ENCODE measurements around the gene HOXD9. TPM values are rescaled to one million over a fixed set of nuclear protein-coding genes. Genes with fewer than 3 reads are reported as not detected.

The HOXD9 gene
- total RNA-seq, 1 experiment from 2014 or later: not detected

DNA sequence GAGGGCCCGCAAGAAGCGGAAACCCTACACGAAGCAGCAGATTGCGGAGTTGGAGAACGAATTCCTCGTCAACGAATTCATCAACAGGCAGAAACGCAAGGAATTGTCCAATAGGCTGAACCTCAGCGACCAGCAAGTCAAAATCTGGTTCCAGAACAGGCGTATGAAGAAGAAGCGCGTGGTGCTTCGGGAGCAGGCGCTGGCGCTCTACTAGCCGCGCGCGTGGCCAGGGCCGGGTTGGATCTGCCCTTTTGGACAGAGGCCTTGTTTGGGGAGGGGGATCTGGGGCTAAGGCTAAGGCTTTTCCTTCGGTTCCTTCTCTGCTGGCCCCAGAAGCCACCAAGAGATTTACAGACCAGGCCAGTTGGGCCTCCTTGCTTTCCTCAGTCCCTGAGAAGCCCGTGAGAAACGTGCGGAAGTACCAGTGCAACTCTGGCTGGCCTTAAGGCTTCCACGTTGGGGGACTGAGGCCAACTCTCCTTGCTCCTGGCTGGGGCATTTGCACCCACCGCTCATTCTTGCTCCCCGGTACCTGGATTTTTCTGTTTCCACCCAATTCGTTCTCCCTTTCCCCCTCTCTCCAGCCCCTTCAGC is 21.9 kb upstream of the HOXD9 start:
- Mint-ChIP-seq H3K4me3 (peak overlapping the region; percentile 31), H3K36me3 (no peaks in the 10 kb centered on the region), H3K27ac (no peak overlapping the region), H3K9me3 (no peaks in the 10 kb centered on the region), H3K4me1 (peaks cover 59% of the 10 kb centered on the region), H3K27me3 (ENCODE audit: low read depth) (peaks cover 99% of the 10 kb centered on the region)
- ATAC-seq: no peak
- ChIA-PET POLR2A (no interaction called here), CTCF (no interaction called here)
- no peak for TF ChIP-seq USF2 (CRISPR knock-in tag; IDR thresholded peaks at IDR 0.05)
- TF ChIP-seq ZBTB21 (CRISPR knock-in tag; IDR thresholded peaks at IDR 0.05; ENCODE audit: borderline replicate concordance): no peak
- no peak for TF ChIP-seq ZMAT4 (CRISPR knock-in tag; IDR thresholded peaks at IDR 0.05)
- no peak for TF ChIP-seq NR2C2 (CRISPR knock-in tag; IDR thresholded peaks at IDR 0.05)
- no peak for TF ChIP-seq TEAD4 (CRISPR knock-in tag; IDR thresholded peaks at IDR 0.05)
- no peak for TF ChIP-seq GABPB1 (CRISPR knock-in tag; IDR thresholded peaks at IDR 0.05)
- TF ChIP-seq CDX4 (CRISPR knock-in tag; IDR thresholded peaks at IDR 0.05; ENCODE audit: borderline replicate concordance): no peak
- TF ChIP-seq, protein P1, sequence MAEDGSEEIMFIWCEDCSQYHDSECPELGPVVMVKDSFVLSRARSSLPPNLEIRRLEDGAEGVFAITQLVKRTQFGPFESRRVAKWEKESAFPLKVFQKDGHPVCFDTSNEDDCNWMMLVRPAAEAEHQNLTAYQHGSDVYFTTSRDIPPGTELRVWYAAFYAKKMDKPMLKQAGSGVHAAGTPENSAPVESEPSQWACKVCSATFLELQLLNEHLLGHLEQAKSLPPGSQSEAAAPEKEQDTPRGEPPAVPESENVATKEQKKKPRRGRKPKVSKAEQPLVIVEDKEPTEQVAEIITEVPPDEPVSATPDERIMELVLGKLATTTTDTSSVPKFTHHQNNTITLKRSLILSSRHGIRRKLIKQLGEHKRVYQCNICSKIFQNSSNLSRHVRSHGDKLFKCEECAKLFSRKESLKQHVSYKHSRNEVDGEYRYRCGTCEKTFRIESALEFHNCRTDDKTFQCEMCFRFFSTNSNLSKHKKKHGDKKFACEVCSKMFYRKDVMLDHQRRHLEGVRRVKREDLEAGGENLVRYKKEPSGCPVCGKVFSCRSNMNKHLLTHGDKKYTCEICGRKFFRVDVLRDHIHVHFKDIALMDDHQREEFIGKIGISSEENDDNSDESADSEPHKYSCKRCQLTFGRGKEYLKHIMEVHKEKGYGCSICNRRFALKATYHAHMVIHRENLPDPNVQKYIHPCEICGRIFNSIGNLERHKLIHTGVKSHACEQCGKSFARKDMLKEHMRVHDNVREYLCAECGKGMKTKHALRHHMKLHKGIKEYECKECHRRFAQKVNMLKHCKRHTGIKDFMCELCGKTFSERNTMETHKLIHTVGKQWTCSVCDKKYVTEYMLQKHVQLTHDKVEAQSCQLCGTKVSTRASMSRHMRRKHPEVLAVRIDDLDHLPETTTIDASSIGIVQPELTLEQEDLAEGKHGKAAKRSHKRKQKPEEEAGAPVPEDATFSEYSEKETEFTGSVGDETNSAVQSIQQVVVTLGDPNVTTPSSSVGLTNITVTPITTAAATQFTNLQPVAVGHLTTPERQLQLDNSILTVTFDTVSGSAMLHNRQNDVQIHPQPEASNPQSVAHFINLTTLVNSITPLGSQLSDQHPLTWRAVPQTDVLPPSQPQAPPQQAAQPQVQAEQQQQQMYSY (CRISPR knock-in tag; IDR thresholded peaks at IDR 0.05): no peak
- no peak for TF ChIP-seq USF1 (CRISPR knock-in tag; IDR thresholded peaks at IDR 0.05)
- TF ChIP-seq, protein P2, sequence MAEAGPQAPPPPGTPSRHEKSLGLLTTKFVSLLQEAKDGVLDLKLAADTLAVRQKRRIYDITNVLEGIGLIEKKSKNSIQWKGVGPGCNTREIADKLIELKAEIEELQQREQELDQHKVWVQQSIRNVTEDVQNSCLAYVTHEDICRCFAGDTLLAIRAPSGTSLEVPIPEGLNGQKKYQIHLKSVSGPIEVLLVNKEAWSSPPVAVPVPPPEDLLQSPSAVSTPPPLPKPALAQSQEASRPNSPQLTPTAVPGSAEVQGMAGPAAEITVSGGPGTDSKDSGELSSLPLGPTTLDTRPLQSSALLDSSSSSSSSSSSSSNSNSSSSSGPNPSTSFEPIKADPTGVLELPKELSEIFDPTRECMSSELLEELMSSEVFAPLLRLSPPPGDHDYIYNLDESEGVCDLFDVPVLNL (CRISPR knock-in tag; IDR thresholded peaks at IDR 0.05; ENCODE audit: borderline replicate concordance, low read depth): no peak
- no peak for TF ChIP-seq FOXP4 (CRISPR knock-in tag; IDR thresholded peaks at IDR 0.05)
- TF ChIP-seq, protein P3, sequence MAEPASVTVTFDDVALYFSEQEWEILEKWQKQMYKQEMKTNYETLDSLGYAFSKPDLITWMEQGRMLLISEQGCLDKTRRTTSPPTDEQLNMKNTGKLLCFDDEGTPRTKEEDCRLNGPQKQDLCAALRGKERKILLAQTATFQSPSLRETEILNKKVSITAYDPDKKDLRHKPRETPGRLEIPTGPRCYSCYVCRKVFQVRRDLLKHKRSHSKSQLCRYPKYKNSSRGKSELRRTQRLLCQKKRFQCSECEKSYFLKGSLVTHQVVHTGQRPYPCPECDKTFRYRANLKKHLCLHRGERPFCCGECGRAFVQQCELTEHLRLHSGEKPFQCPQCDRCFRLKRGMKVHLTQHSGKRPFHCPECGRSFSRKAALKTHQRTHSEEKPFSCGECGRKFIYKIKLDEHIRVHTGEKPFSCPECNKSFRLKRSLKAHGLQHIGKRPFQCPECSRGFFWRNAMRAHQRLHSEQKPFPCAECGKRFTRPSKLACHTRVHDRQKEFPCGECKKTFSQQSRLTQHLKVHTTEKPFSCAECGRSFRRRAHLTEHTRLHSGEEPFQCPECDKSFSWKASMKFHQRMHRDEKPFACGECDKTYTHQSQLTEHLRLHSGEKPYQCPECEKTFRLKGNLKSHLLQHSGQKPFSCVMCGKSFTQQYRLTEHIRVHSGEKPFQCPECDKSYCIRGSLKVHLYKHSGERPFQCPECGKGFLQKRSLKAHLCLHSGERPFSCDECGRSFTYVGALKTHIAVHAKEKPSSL (CRISPR knock-in tag; conservative IDR thresholded peaks at IDR 0.05): no peak
- no peak for TF ChIP-seq ATF3 (CRISPR knock-in tag; conservative IDR thresholded peaks at IDR 0.05)
- no peak for TF ChIP-seq CREM (CRISPR knock-in tag; IDR thresholded peaks at IDR 0.05)
- no peak for TF ChIP-seq JAZF1 (CRISPR knock-in tag; IDR thresholded peaks at IDR 0.05)
- TF ChIP-seq SMAD4 (CRISPR knock-in tag; IDR thresholded peaks at IDR 0.05): no peak
- TF ChIP-seq SP1 (CRISPR knock-in tag; conservative IDR thresholded peaks at IDR 0.05): no peak
- TF ChIP-seq SMAD3 (CRISPR knock-in tag; IDR thresholded peaks at IDR 0.05; ENCODE audit: borderline replicate concordance): no peak
- no peak for TF ChIP-seq CBFB (CRISPR knock-in tag; IDR thresholded peaks at IDR 0.05; ENCODE audit: low read depth)
- no peak for TF ChIP-seq TP53 (CRISPR knock-in tag; IDR thresholded peaks at IDR 0.05)
- no peak for DNase-seq (ENCODE audit: low spot score)

Data from WTC11 (cell line).